ENCODE data around the gene POLR2C.

DNA sequence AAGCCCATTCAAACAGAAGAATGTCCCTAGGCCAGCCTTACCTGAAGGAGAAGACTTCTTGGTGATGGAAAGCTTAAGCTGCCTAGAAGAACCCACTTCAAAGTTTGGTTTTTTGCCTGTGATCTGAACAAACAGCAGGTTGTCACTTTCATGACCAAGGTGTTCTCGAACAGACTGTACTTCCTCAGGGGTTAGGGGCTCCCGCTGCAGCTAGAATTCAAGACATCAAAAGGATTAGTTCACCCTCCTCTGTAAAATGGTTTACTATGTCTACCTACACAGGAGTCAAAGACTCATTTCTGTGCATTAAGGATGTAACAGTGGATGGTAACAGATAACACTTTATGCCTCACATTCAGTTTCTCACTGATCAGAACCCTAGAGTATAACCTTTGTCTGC lies 28.5 kb upstream of the POLR2C start:
- TF ChIP-seq EZH2phosphoT487 (IDR thresholded peaks at IDR 0.05; ENCODE audit: insufficient read depth, low read depth) (no peak), EZH2 (IDR thresholded peaks at IDR 0.05; ENCODE audit: insufficient read depth, poor library complexity, severe bottlenecking) (no peak)

Data from GM23248 (cell line).